Measurements from ENCODE around the gene FITM2.

The FITM2 gene

DNA sequence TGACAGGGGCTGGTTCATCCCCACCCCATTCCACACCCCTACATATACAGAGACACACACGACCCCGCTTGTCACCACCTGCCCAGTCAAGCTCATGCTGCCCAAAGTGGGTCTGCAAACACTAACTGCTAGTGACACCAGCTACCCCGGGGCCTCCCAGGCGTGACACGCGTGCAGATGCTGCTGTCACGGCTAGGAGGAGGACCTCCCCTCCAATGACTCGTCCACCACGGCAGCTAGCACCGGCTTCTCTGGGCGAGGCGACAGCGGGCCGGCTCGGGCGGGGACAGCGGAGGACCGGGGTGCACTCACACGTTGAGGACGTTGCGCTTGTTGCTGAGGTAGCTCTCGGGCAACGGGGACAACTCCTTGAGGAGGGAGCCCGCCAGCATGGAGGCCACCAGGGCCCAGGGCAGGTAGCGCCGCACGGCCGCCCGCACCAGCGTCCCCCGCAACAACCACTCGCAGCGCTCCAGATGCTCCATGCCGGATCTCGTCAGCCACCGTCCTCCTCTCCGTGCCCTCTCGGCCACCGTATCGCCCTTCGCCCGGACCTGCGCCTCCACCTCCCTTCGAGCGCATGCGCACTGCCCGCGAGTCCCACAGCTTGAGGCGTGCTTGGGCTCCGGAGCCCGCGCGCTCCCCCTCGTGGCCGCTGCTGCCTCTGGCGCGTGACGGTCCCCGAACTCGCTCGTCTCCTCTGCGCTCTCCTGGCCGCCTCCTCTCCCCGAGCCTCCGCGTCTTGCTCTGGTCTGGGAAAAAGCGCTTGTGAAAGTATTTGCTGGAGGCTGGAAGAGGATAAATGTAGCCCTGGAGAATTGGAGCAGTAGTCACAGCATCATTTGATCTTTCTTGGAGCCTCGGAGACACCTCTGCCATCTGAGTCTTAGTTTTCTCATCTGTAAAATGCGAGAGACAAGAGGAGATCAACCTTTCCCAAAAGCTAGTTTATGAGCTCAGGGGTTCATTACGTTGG is at the start of gene FITM2:
TSS of gene FITM2 (minus strand) at position 539 of the 976 bp plus-strand sequence. CDS start at position 485, 54 bp downstream.
- peak; percentile 97 for TF ChIP-seq CTCF (IDR thresholded peaks at IDR 0.05)

- no peak for TF ChIP-seq CTCF (IDR thresholded peaks at IDR 0.05)
These were observed 49.2 kb upstream of the FITM2 start for GRCh38 chr20:44360221-44360620.

DNA sequence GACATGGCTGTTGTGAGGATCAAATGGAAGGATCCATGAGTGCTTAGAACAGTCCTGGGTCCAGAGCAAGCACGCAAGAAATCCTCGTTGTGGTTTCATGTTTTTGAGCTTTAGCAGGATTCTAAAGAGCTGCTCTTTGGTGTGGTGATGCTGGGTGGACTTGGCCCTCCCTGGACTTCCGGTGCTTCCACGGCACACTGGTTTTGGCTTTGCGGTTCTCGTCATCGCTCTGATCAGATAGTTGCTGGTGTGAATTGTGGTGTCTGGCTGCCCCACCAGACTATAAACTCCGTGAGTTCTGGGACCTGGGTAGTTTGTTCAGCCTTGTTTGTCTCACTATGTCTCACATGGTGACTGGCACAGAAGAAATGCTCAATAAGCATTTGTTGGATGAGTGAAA is 47.8 kb upstream of the FITM2 start:
- no peak for TF ChIP-seq CTCF (IDR thresholded peaks at IDR 0.05)

DNA sequence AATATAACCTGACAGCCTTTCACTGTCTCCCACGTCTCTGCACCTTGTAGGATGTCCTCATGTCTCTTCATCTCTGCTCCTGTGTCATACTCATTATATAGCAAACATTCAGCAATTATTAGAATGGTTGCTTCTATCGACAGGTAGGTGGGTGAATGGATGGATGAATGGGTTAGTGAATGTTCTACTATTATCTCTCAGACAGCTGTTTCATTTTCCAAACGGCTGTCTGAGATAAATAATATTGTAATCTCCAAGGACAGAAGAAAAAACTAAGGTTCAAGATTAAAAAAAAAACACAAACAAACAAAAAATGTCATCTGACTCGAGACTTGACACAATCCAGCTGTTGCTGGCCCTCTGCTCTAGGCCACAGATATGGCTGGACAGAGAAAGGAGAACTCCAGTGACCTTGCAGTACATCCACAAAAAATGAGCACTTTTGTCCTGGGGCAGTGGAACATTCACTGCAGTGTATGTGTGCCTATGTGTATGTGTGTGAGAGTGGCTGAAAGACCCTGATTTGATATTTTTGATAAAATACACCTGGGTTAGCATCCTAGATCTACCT is 46.6 kb upstream of the FITM2 start:
- no peak for TF ChIP-seq CTCF (IDR thresholded peaks at IDR 0.05)

GRCh38 chr20:44357020-44357419 is 46.0 kb upstream of the FITM2 start:
- no peak for TF ChIP-seq CTCF (IDR thresholded peaks at IDR 0.05)

DNA sequence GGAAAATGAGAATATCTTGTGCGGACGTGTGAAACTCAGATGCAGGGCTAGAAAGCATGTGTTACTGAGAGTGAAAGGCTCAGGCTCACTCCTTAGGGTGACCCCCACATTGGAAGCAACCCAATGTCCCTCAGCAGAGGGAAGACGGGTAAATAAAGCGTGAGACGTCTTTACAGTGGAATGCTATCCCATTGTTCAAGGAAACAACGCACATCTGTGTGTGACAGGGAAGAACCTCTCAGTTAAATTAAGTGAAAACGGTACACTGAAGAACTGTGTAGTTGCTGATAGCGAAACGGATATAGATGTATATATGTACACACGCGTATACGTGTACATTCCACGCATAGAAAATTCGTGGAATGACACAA is 45.3 kb upstream of the FITM2 start:
- TF ChIP-seq CTCF (IDR thresholded peaks at IDR 0.05) = no peak

DNA sequence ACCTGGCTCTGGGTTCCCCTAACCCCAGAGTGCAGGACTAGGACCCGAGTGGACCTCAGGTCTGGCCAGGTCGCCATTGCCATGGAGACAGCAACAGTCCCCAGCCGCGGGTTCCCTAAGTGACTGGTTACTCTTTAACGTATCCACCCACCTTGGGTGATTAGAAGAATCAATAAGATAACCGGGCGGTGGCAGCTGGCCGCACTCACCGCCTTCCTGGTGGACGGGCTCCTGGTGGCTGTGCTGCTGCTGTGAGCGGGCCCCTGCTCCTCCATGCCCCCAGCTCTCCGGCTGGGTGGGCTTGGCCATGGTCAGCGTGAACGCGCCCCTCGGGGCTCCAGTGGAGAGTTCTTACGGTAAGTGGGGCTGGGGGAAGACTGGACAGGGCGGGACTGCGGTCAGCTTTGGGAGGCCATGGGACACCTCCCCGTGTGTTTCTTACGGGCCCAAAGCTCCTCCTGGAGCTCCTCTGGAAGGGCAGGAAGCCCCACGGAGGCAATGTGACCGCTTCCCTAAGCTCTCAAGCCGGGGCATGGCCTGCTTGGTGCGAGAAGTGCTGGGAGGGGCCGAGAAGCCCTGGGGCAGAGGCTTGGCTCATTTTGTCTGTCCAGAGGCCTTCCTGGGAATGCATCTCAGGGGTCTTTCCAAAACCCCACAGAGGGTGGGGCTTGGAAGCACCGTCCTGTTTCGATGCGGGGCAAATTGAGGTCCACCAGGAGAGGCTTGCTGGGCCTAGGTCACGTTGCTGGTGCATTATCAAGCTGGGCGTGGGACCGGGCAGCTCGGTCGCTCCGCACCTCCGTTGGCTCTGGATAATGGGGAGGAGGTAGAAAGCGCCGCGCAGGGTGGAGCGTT is 44.7 kb upstream of the FITM2 start, which contains the start of gene HNF4A:
TSS of gene HNF4A (plus strand) at position 202 of the 855 bp plus-strand sequence. CDS start at position 308, 106 bp downstream.
- no peak for TF ChIP-seq CTCF (IDR thresholded peaks at IDR 0.05)

Measured in LNCAP (cell line).